Measurements from ENCODE around the gene AP3B1. TPM values are rescaled to one million over a fixed set of nuclear protein-coding genes. Genes with fewer than 3 reads are reported as not detected.

The AP3B1 gene
- total RNA-seq, 1 donor from 2014 or later, result 14.3 TPM

DNA sequence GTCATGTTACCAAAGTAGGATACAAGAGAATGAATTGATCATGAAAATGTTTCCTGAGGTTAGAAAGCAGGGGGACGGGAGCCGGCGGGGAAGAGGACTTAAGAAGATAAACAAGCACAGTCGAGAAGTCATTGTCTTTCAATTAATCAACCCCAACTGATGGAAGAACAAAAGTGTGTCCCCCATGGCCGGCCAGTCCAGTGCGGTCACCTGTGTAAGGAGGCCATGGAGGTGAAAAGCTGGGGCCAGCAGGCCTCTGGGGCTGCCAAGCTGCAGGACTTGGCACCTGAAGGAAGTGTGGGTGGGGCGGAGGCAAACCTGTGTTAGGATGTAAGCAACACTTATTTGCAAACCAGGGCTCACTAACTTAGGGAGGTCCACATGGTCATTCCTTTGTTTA lies 295.1 kb downstream of the AP3B1 start:
- Mint-ChIP-seq H3K27me3 (ENCODE audit: unreplicated experiment) (peaks cover 3% of the 10 kb centered on the region), H3K27ac (ENCODE audit: unreplicated experiment) (no peak overlapping the region), H3K4me3 (ENCODE audit: unreplicated experiment) (no peak overlapping the region), H3K9me3 (ENCODE audit: unreplicated experiment) (peaks cover 2% of the 10 kb centered on the region), H3K4me1 (ENCODE audit: low read depth, unreplicated experiment) (peaks cover 24% of the 10 kb centered on the region), H3K36me3 (ENCODE audit: unreplicated experiment) (no peaks in the 10 kb centered on the region)
- TF ChIP-seq, protein P1, sequence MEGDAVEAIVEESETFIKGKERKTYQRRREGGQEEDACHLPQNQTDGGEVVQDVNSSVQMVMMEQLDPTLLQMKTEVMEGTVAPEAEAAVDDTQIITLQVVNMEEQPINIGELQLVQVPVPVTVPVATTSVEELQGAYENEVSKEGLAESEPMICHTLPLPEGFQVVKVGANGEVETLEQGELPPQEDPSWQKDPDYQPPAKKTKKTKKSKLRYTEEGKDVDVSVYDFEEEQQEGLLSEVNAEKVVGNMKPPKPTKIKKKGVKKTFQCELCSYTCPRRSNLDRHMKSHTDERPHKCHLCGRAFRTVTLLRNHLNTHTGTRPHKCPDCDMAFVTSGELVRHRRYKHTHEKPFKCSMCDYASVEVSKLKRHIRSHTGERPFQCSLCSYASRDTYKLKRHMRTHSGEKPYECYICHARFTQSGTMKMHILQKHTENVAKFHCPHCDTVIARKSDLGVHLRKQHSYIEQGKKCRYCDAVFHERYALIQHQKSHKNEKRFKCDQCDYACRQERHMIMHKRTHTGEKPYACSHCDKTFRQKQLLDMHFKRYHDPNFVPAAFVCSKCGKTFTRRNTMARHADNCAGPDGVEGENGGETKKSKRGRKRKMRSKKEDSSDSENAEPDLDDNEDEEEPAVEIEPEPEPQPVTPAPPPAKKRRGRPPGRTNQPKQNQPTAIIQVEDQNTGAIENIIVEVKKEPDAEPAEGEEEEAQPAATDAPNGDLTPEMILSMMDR (IDR thresholded peaks at IDR 0.05; ENCODE audit: partially characterized antibody, unreplicated experiment), result no peak
- DNase-seq, result no peak

DNA sequence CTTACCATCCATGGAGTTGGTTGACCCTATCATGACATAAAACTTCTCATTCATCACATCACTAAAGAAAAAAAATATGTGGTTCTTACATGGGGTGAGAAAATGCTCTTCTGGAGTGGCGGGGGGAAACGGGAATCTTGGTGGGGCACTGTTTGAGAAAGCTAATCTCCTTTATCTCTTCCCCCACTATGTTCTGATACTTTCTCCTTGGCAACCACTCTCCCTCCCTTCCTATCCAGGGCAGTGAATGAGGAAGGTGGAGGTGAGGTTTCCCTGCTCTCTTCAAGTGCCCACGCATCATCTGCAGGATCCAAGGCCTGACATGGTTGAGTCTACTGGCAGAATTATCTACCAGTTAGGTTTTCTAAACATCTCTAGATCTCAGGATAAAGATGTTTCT lies 297.6 kb downstream of the AP3B1 start:
- Mint-ChIP-seq H3K4me3 (ENCODE audit: unreplicated experiment) (no peak overlapping the region), H3K27me3 (ENCODE audit: unreplicated experiment) (peaks cover 5% of the 10 kb centered on the region), H3K4me1 (ENCODE audit: low read depth, unreplicated experiment) (peaks cover 21% of the 10 kb centered on the region)

DNA sequence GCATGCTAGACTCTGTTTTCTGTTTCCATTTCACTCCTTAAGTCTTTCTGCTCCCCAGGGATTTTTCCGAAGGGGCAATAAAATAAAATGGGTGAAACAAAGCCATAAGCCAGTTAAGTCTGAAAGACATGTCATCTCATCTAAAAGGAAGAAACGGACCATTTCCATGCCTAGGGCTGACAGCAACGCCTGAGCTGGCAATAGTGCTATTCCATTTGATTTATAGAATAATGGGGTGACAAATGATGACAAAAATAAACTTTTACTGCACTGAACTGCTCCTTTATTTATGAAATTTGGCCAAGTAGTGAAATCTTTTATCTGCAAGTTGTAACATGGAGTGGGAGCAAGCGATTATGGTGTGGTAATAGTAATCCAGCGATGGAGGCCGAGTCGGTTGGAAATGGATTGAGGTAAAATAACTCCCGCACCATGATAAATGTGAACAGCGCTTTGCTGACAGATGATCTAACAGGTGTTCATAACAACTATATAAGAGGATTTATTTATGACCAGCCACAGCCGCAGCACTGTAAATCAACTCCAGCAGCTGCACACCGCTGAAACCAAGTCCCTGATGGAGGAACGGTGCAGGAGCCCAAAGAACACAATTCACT lies 298.6 kb downstream of the AP3B1 start:
- H3K27ac Mint-ChIP-seq (ENCODE audit: unreplicated experiment), result no peak overlapping the region
- H3K36me3 Mint-ChIP-seq (ENCODE audit: unreplicated experiment), result no peaks in the 10 kb centered on the region
- no peak for DNase-seq
- no peak overlapping the region for H3K4me3 Mint-ChIP-seq (ENCODE audit: unreplicated experiment)
- H3K27me3 Mint-ChIP-seq (ENCODE audit: unreplicated experiment), result peaks cover 6% of the 10 kb centered on the region
- peaks cover 29% of the 10 kb centered on the region for H3K4me1 Mint-ChIP-seq (ENCODE audit: low read depth, unreplicated experiment)
- H3K9me3 Mint-ChIP-seq (ENCODE audit: unreplicated experiment), result peaks cover 2% of the 10 kb centered on the region
- TF ChIP-seq, protein P1 (IDR thresholded peaks at IDR 0.05; ENCODE audit: partially characterized antibody, unreplicated experiment), result no peak

More for the DNA sequence above, 297.6 kb downstream of the AP3B1 start:
- Mint-ChIP-seq H3K27ac (ENCODE audit: unreplicated experiment) (no peak overlapping the region), H3K36me3 (ENCODE audit: unreplicated experiment) (no peaks in the 10 kb centered on the region), H3K9me3 (ENCODE audit: unreplicated experiment) (peaks cover 2% of the 10 kb centered on the region)
- DNase-seq, result no peak
- TF ChIP-seq, protein P1 (IDR thresholded peaks at IDR 0.05; ENCODE audit: partially characterized antibody, unreplicated experiment), result no peak

DNA sequence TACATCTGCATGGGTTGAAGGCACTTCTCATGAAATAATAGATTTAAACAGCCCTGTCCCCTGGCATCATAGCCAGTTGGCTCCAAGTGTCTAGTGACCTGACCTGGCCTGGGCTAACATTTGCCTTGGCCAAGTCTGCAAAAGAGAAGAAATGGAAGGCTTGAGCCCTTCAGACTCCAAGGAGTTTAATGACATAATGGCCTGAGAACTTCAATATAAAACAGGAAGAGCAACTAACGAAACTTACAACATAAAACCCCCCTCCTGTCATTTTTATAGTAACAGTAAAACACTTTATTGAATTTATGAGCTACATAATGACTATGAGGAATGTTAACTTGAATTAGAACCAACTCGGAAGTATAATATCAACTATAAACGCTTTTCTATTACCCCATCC lies 299.6 kb downstream of the AP3B1 start:
- Mint-ChIP-seq H3K36me3 (ENCODE audit: unreplicated experiment) (no peaks in the 10 kb centered on the region), H3K4me1 (ENCODE audit: low read depth, unreplicated experiment) (peaks cover 31% of the 10 kb centered on the region), H3K27ac (ENCODE audit: unreplicated experiment) (no peak overlapping the region), H3K27me3 (ENCODE audit: unreplicated experiment) (peaks cover 6% of the 10 kb centered on the region), H3K9me3 (ENCODE audit: unreplicated experiment) (peaks cover 2% of the 10 kb centered on the region), H3K4me3 (ENCODE audit: unreplicated experiment) (no peak overlapping the region)
- TF ChIP-seq, protein P1 (IDR thresholded peaks at IDR 0.05; ENCODE audit: partially characterized antibody, unreplicated experiment), result no peak
- no peak for DNase-seq

DNA sequence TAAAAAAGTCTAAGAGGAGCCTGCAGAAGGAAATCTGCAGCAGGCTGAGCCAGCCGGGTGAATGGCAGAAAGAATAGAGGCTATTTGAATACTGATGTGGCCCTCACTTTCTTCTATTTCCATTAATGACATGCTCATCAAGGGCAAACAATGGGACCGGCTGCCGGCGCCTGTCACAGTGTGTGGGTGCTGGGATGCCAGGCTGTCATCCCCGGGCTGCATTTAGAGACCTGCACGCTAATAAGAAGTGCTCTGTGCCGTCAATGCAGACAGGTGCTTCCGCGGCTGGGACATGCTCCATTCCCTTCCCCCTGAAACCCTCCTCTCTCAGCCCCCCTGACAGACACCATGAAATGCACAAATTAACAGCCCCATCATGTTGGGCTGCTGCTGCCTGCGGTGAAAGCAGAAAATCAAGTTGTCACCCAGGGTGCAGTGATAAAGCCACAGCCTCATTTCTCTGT lies 300.6 kb downstream of the AP3B1 start:
- no peak overlapping the region for H3K4me3 Mint-ChIP-seq (ENCODE audit: unreplicated experiment)
- no peak overlapping the region for H3K27ac Mint-ChIP-seq (ENCODE audit: unreplicated experiment)
- H3K9me3 Mint-ChIP-seq (ENCODE audit: unreplicated experiment), result peaks cover 2% of the 10 kb centered on the region
- peaks cover 31% of the 10 kb centered on the region for H3K4me1 Mint-ChIP-seq (ENCODE audit: low read depth, unreplicated experiment)
- H3K27me3 Mint-ChIP-seq (ENCODE audit: unreplicated experiment), result peaks cover 6% of the 10 kb centered on the region
- no peak for DNase-seq
- H3K36me3 Mint-ChIP-seq (ENCODE audit: unreplicated experiment), result no peaks in the 10 kb centered on the region
- TF ChIP-seq, protein P1 (IDR thresholded peaks at IDR 0.05; ENCODE audit: partially characterized antibody, unreplicated experiment), result no peak

Data from glutamatergic neuron (in vitro differentiated cells).